Neural progenitor cell (in vitro differentiated cells): Measurements from ENCODE around the gene LYRM2. TPM values are rescaled to one million over a fixed set of nuclear protein-coding genes. Genes with fewer than 3 reads are reported as not detected.

ENCODE experiments used
- DNase-seq: peaks from one replicate; pipeline ENCODE4 v3.0.0-alpha.2; 2016; ENCODE audit warnings: low spot score
- H2AFZ ChIP-seq: fragments of 200-600 bp; sonication (generic); replicated peaks from 2 replicates; pipeline ENCODE4 v1.6.1; 2016; ENCODE audit warnings: antibody characterized with exemption
- H3F3A ChIP-seq: fragments of 200-600 bp; sonication (generic); 2 replicates; pipeline ENCODE4 v1.6.1; 2016; ENCODE audit warnings: antibody characterized with exemption, low read depth
- H3K27ac ChIP-seq: fragments of 200-600 bp; sonication (generic); 2 replicates; pipeline ENCODE4 v1.5.1; 2016; ENCODE audit warnings: mild to moderate bottlenecking
- H3K27me3 ChIP-seq: fragments of 200-600 bp; sonication (generic); 2 replicates; pipeline ENCODE4 v1.6.1; 2016; ENCODE audit warnings: mild to moderate bottlenecking, moderate library complexity
- H3K36me3 ChIP-seq: fragments of 200-600 bp; sonication (generic); 2 replicates; pipeline ENCODE4 v1.5.1; 2016
- H3K4me1 ChIP-seq: fragments of 200-600 bp; sonication (generic); 2 replicates; pipeline ENCODE4 v1.6.1; 2016; ENCODE audit warnings: mixed run types
- H3K4me2 ChIP-seq: fragments of 200-600 bp; sonication (generic); 2 replicates; pipeline ENCODE4 v1.6.1; 2016
- H3K4me3 ChIP-seq: fragments of 200-600 bp; sonication (generic); 2 replicates; pipeline ENCODE4 v1.5.1; 2016
- H3K79me2 ChIP-seq: fragments of 200-600 bp; sonication (generic); 2 replicates; pipeline ENCODE4 v1.6.1; 2016; ENCODE audit warnings: low read depth
- H3K9ac ChIP-seq: fragments of 200-600 bp; sonication (generic); 2 replicates; pipeline ENCODE4 v1.6.1; 2016
- H3K9me3 ChIP-seq: fragments of 200-600 bp; sonication (generic); 2 replicates; pipeline ENCODE4 v1.5.1; 2016; ENCODE audit warnings: low read depth
- H4K20me1 ChIP-seq: fragments of 200-600 bp; sonication (generic); 2 replicates; pipeline ENCODE4 v1.6.1; 2016; ENCODE audit warnings: low read depth
- H3K27ac Mint-ChIP-seq: 3 replicates; pipeline ENCODE4 v1.8.0; 2021; ENCODE audit warnings: mixed read lengths
- H3K27me3 Mint-ChIP-seq: 2 replicates; pipeline ENCODE4 v1.8.0; 2022; ENCODE audit warnings: low read depth, mild to moderate bottlenecking, inconsistent platforms, moderate library complexity, mixed read lengths; ENCODE audit not compliant: insufficient read depth
- H3K36me3 Mint-ChIP-seq: 3 replicates; pipeline ENCODE4 v1.8.0; 2021; ENCODE audit warnings: mixed read lengths
- H3K4me1 Mint-ChIP-seq: 3 replicates; pipeline ENCODE4 v1.8.0; 2021; ENCODE audit warnings: mixed read lengths
- H3K4me3 Mint-ChIP-seq: 3 replicates; pipeline ENCODE4 v1.8.0; 2021; ENCODE audit warnings: mild to moderate bottlenecking, moderate library complexity, mixed read lengths
- H3K9me3 Mint-ChIP-seq: 3 replicates; pipeline ENCODE4 v1.8.0; 2020; ENCODE audit warnings: mixed read lengths
- CTCF ChIP-seq: fragments of 200-600 bp; sonication (generic); IDR thresholded peaks from 2 replicates; pipeline ENCODE4 v1.5.1; 2017; ENCODE audit warnings: antibody characterized with exemption, mild to moderate bottlenecking
- EZH2 ChIP-seq: fragments of 200-600 bp; sonication (generic); IDR thresholded peaks from 2 replicates; pipeline ENCODE4 v1.6.1; 2017; ENCODE audit warnings: antibody characterized with exemption, mild to moderate bottlenecking, moderate library complexity
- EZH2phosphoT487 ChIP-seq: fragments of 200-600 bp; sonication (generic); IDR thresholded peaks from 2 replicates; pipeline ENCODE4 v1.6.1; 2017; ENCODE audit warnings: antibody characterized with exemption
- total RNA-seq: library from RNA; depleted of rRNA; stranded (reverse); fragments of >200 nt; gene quantifications from 2 replicates; pipeline ENCODE4 v1.2.3, GENCODE V29; 2015; ENCODE audit warnings: low replicate concordance

LYRM2 gene
- total RNA-seq, 1 donor from 2014 or later, result 37.1 TPM

GRCh38 chr6:89575562-89575960 lies 63.0 kb downstream of the LYRM2 start:
- Histone ChIP-seq H3K27me3 (no peaks in the 10 kb centered on the region), H3K9ac (no peak overlapping the region), H3K27ac (no peak overlapping the region), H3K4me1 (no peaks in the 10 kb centered on the region), H3K4me2 (no peak overlapping the region), H3K36me3 (no peaks in the 10 kb centered on the region), H3F3A (no peaks in the 10 kb centered on the region), H2AFZ (no peak overlapping the region), H4K20me1 (no peaks in the 10 kb centered on the region), H3K79me2 (no peaks in the 10 kb centered on the region), H3K4me3 (no peak overlapping the region), H3K9me3 (no peaks in the 10 kb centered on the region)
- no peak overlapping the region for H3K27ac Mint-ChIP-seq
- H3K27me3 Mint-ChIP-seq, result peaks cover 7% of the 10 kb centered on the region
- TF ChIP-seq EZH2phosphoT487 (no peak), EZH2 (no peak), CTCF (no peak)
- no peak overlapping the region for H3K4me3 Mint-ChIP-seq
- peaks cover 15% of the 10 kb centered on the region for H3K36me3 Mint-ChIP-seq
- H3K4me1 Mint-ChIP-seq, result no peaks in the 10 kb centered on the region
- no peak for DNase-seq
- H3K9me3 Mint-ChIP-seq, result peaks cover 2% of the 10 kb centered on the region

- Histone ChIP-seq H3K4me2 (no peak overlapping the region), H3K9me3 (no peaks in the 10 kb centered on the region), H3K9ac (no peak overlapping the region), H3K4me1 (no peaks in the 10 kb centered on the region), H2AFZ (no peak overlapping the region), H3K4me3 (no peak overlapping the region), H4K20me1 (no peaks in the 10 kb centered on the region), H3F3A (no peaks in the 10 kb centered on the region), H3K27me3 (no peaks in the 10 kb centered on the region), H3K36me3 (no peaks in the 10 kb centered on the region), H3K79me2 (no peaks in the 10 kb centered on the region), H3K27ac (no peak overlapping the region)
- Mint-ChIP-seq H3K9me3 (peaks cover 2% of the 10 kb centered on the region), H3K27me3 (peaks cover 9% of the 10 kb centered on the region), H3K4me1 (no peaks in the 10 kb centered on the region), H3K36me3 (peaks cover 17% of the 10 kb centered on the region), H3K4me3 (no peak overlapping the region), H3K27ac (peak overlapping the region; percentile 85)
- DNase-seq, result no peak
- TF ChIP-seq CTCF, result no peak
These were observed 63.5 kb downstream of the LYRM2 start for GRCh38 chr6:89574910-89575561.

GRCh38 chr6:89567630-89568390 lies 70.7 kb downstream of the LYRM2 start:
- H3K9me3 Mint-ChIP-seq, result peaks cover 2% of the 10 kb centered on the region
- peak overlapping the region; percentile 94 for H3K27ac ChIP-seq
- no peak for DNase-seq
- no peak overlapping the region for H3K9ac ChIP-seq
- H3K4me3 Mint-ChIP-seq, result peak overlapping the region; percentile 78
- H3K4me1 ChIP-seq, result peaks cover 57% of the 10 kb centered on the region
- H3K79me2 ChIP-seq, result no peaks in the 10 kb centered on the region
- peak overlapping the region; percentile 100 for H3K27ac Mint-ChIP-seq
- no peaks in the 10 kb centered on the region for H3K36me3 ChIP-seq
- H3K4me1 Mint-ChIP-seq, result peaks cover 60% of the 10 kb centered on the region
- no peak for TF ChIP-seq EZH2phosphoT487
- TF ChIP-seq CTCF, result no peak
- TF ChIP-seq EZH2, result no peak
- no peaks in the 10 kb centered on the region for H3K9me3 ChIP-seq
- no peak overlapping the region for H3K4me3 ChIP-seq
- H3K4me2 ChIP-seq, result peak overlapping the region; percentile 69
- peaks cover 17% of the 10 kb centered on the region for H3K36me3 Mint-ChIP-seq
- peaks cover 8% of the 10 kb centered on the region for H3K27me3 Mint-ChIP-seq
- H3K27me3 ChIP-seq, result no peaks in the 10 kb centered on the region
- H2AFZ ChIP-seq, result no peak overlapping the region
- H3F3A ChIP-seq, result peaks cover 27% of the 10 kb centered on the region
- H4K20me1 ChIP-seq, result no peaks in the 10 kb centered on the region
